Gastroesophageal sphincter (tissue), 3 donors: ENCODE data around the gene LSG1.

Experiments used
- CTCF ChIP-seq, 4 experiments: fragments of 200-600 bp in 2 of 4; fragments of 450-650 bp in 2 of 4; sonication (generic) in 1 of 4; IDR thresholded peaks; one replicate each; pipeline ENCODE4 v1.5.1; 2017 to 2019; ENCODE audit warnings: antibody characterized with exemption in 4 of 4, mild to moderate bottlenecking in 2 of 4, moderate library complexity in 2 of 4
- EP300 ChIP-seq: sonication (generic); formaldehyde crosslinking; IDR thresholded peaks from one replicate; pipeline ENCODE4 v1.6.1; 2017; ENCODE audit warnings: antibody characterized with exemption, mild to moderate bottlenecking

- TF ChIP-seq CTCF (IDR thresholded peaks at IDR 0.05) (no peak), EP300 (no peak)
These were observed 4.5 kb upstream of the LSG1 start for GRCh38 chr3:194676471-194676870.
